H9 (cell line): ENCODE data around the gene AHNAK. TPM values are rescaled to one million over a fixed set of nuclear protein-coding genes. Genes with fewer than 3 reads are reported as not detected.

Experiments used
- DNase-seq: peaks from one replicate; pipeline ENCODE4 v3.0.0-alpha.2; 2017
- H2AFZ ChIP-seq: one replicate; pipeline ENCODE4 v1.6.1; 2013; ENCODE audit warnings: mild to moderate bottlenecking, low read length, control low read depth, moderate library complexity
- H2AK5ac ChIP-seq: 2 replicates; pipeline ENCODE4 v1.6.1; 2013; ENCODE audit warnings: low read length, control low read depth, mixed read lengths; ENCODE audit not compliant: insufficient read length
- H2BK120ac ChIP-seq: one replicate; pipeline ENCODE4 v1.6.1; 2013; ENCODE audit warnings: low read depth, mild to moderate bottlenecking, low read length, control low read depth, inconsistent platforms; ENCODE audit not compliant: poor library complexity, severe bottlenecking
- H2BK12ac ChIP-seq: 2 replicates; pipeline ENCODE4 v1.6.1; 2013; ENCODE audit warnings: low read length, control low read depth, mixed read lengths, low read depth; ENCODE audit not compliant: insufficient read length
- H2BK15ac ChIP-seq: 2 replicates; pipeline ENCODE4 v1.6.1; 2013; ENCODE audit warnings: low read depth, low read length, control low read depth
- H2BK20ac ChIP-seq: one replicate; pipeline ENCODE4 v1.6.1; 2013; ENCODE audit warnings: low read depth, mild to moderate bottlenecking, low read length, control low read depth, inconsistent platforms; ENCODE audit not compliant: poor library complexity, severe bottlenecking
- H2BK5ac ChIP-seq: 2 replicates; pipeline ENCODE4 v1.6.1; 2013; ENCODE audit warnings: low read length, control low read depth, mixed read lengths; ENCODE audit not compliant: insufficient read length
- H3K14ac ChIP-seq: 2 replicates; pipeline ENCODE4 v1.6.1; 2013; ENCODE audit warnings: low read length, control low read depth; ENCODE audit not compliant: insufficient read depth
- H3K18ac ChIP-seq: 2 replicates; pipeline ENCODE4 v1.6.1; 2013; ENCODE audit warnings: low read depth, mild to moderate bottlenecking, mixed read lengths, low read length, control low read depth; ENCODE audit not compliant: insufficient read length
- H3K23ac ChIP-seq: 2 replicates; pipeline ENCODE4 v1.6.1; 2013; ENCODE audit warnings: low read length, control low read depth, mixed read lengths, low read depth; ENCODE audit not compliant: insufficient read length
- H3K23me2 ChIP-seq: 2 replicates; pipeline ENCODE4 v1.6.1; 2013; ENCODE audit warnings: low read depth, mild to moderate bottlenecking, mixed read lengths, low read length, control low read depth; ENCODE audit not compliant: insufficient read length, poor library complexity, severe bottlenecking
- H3K27ac ChIP-seq: 2 replicates; pipeline ENCODE4 v1.5.1; 2013; ENCODE audit warnings: low read length, control low read depth, mixed read lengths, low read depth; ENCODE audit not compliant: insufficient read length
- H3K27me3 ChIP-seq: 2 replicates; pipeline ENCODE4 v1.6.1; 2013; ENCODE audit warnings: low read length, control low read depth, inconsistent platforms; ENCODE audit not compliant: insufficient read depth
- H3K4ac ChIP-seq: 2 replicates; pipeline ENCODE4 v1.6.1; 2013; ENCODE audit warnings: low read depth, mild to moderate bottlenecking, control low read depth, inconsistent platforms, low read length, moderate library complexity
- H3K4me1 ChIP-seq: 2 replicates; pipeline ENCODE4 v1.6.1; 2013; ENCODE audit warnings: low read length, control low read depth, inconsistent platforms; ENCODE audit not compliant: insufficient read depth
- H3K4me2 ChIP-seq: 2 replicates; pipeline ENCODE4 v1.6.1; 2013; ENCODE audit warnings: low read length, control low read depth, mixed read lengths; ENCODE audit not compliant: insufficient read length, insufficient read depth
- H3K56ac ChIP-seq: 2 replicates; pipeline ENCODE4 v1.6.1; 2013; ENCODE audit warnings: low read depth, mild to moderate bottlenecking, mixed read lengths, low read length, control low read depth; ENCODE audit not compliant: insufficient read length
- H3K79me1 ChIP-seq: 2 replicates; pipeline ENCODE4 v1.6.1; 2013; ENCODE audit warnings: low read depth, mild to moderate bottlenecking, moderate library complexity, low read length, control low read depth, inconsistent platforms; ENCODE audit not compliant: insufficient read depth, poor library complexity, severe bottlenecking
- H3K79me2 ChIP-seq: 2 replicates; pipeline ENCODE4 v1.6.1; 2013; ENCODE audit warnings: low read length, control low read depth, inconsistent platforms; ENCODE audit not compliant: insufficient read depth
- H3K9ac ChIP-seq: 2 replicates; pipeline ENCODE4 v1.6.1; 2013; ENCODE audit warnings: low read length, control low read depth, mixed read lengths; ENCODE audit not compliant: insufficient read length; ENCODE audit errors: extremely low read depth
- H3K9me3 ChIP-seq: one replicate; pipeline ENCODE4 v1.6.1; 2013; ENCODE audit warnings: low read depth, low read length, inconsistent platforms; ENCODE audit not compliant: control insufficient read depth
- H3T11ph ChIP-seq: one replicate; pipeline ENCODE4 v1.6.1; 2013; ENCODE audit warnings: mild to moderate bottlenecking, low read length, control low read depth, inconsistent platforms
- H4K20me1 ChIP-seq: one replicate; pipeline ENCODE4 v1.6.1; 2013; ENCODE audit not compliant: control insufficient read depth, insufficient read length, insufficient read depth
- H4K5ac ChIP-seq: 2 replicates; pipeline ENCODE4 v1.6.1; 2013; ENCODE audit warnings: low read depth, mild to moderate bottlenecking, mixed read lengths, low read length, control low read depth; ENCODE audit not compliant: insufficient read length
- H4K8ac ChIP-seq: replicated peaks from 2 replicates; pipeline ENCODE4 v1.6.1; 2013; ENCODE audit warnings: low read length, control low read depth, mixed read lengths, low read depth; ENCODE audit not compliant: insufficient read length
- H4K91ac ChIP-seq: 2 replicates; pipeline ENCODE4 v1.6.1; 2013; ENCODE audit warnings: low read depth, mild to moderate bottlenecking, moderate library complexity, mixed read lengths, low read length, control low read depth; ENCODE audit not compliant: insufficient read length
- H3K27ac Mint-ChIP-seq, 3 experiments: 2 replicates in 2 of 3; 3 replicates in 1 of 3; pipeline ENCODE4 v1.8.0; 2020 to 2021; ENCODE audit warnings: mixed read lengths in 3 of 3, mild to moderate bottlenecking in 1 of 3, moderate library complexity in 1 of 3
- H3K27me3 Mint-ChIP-seq: 2 replicates; pipeline ENCODE4 v1.8.0; 2021; ENCODE audit warnings: low read depth, mild to moderate bottlenecking, moderate library complexity, mixed read lengths
- H3K36me3 Mint-ChIP-seq, 3 experiments: 2 replicates in 2 of 3; 3 replicates in 1 of 3; pipeline ENCODE4 v1.8.0; 2020 to 2021; ENCODE audit warnings: low read depth in 3 of 3, mixed read lengths in 3 of 3; ENCODE audit not compliant: insufficient read depth in 1 of 3
- H3K4me1 Mint-ChIP-seq, 2 experiments: 2 replicates each; pipeline ENCODE4 v1.8.0; 2020; ENCODE audit warnings: mixed read lengths in 2 of 2
- H3K4me3 Mint-ChIP-seq, 2 experiments: 2 replicates in 1 of 2; 3 replicates in 1 of 2; pipeline ENCODE4 v1.8.0; 2020 to 2021; ENCODE audit warnings: mild to moderate bottlenecking in 2 of 2, mixed read lengths in 2 of 2, moderate library complexity in 1 of 2
- H3K9me3 Mint-ChIP-seq, 2 experiments: 2 replicates in 1 of 2; 3 replicates in 1 of 2; pipeline ENCODE4 v1.8.0; 2020; ENCODE audit warnings: mild to moderate bottlenecking in 2 of 2, mixed read lengths in 2 of 2, moderate library complexity in 1 of 2
- WGBS: extraction: QIAGEN DNeasy Blood & Tissue Kit; methylation state at CpG from one replicate; pipeline ENCODE4 v1.1.7; 2013; ENCODE audit warnings: missing lambda C conversion rate, low lambda C conversion rate, mixed read lengths; ENCODE audit not compliant: insufficient read length; ENCODE audit errors: extremely low coverage; 5-methylcytosine and 5-hydroxymethylcytosine counted together
- total RNA-seq: library from RNA; stranded (reverse); gene quantifications from 2 replicates; pipeline ENCODE4 v1.2.1, GENCODE V29; 2021
- TF ChIP-seq, protein P1 (sequence below): fragments of 200-600 bp; sonication (generic); conservative IDR thresholded peaks from 3 replicates; pipeline ENCODE4 v1.8.0; 2021; ENCODE audit warnings: antibody characterized with exemption, mild to moderate bottlenecking

Gene AHNAK
- total RNA-seq, 1 experiment from 2014 or later = 15.2 TPM

DNA sequence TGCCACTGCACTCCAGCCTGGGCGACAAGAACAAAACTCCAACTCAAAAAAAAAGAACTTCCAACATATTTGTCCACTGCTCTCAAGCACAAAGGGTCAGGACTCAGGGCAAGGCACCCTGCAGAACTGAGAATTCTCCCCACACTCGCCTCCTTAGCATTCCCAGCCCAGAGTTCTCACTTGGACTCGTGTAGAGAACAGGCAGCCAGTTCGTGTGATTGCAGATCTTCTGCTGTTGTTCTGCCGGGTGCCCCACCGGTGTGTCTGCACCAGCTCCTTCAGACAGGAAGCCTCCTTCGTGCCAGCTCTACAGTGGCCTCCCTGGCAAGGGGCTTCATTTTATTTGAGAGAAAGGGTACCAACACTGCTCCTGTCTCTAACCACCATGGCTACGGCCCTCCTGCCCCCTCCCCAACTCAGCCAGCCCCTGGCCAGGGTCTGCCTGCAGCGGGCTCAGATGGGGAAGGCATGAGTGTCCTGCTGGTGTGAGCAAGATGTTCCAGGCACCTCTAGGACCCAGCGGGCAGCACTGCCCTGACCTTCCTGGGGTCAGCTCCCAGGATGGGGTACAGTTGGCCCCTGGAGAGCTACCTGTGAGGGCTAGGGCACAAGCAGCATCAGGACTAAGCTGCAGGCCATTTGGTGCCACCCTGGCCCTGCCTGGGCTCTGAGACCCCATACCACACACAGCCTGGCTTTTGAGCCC is 147.3 kb downstream of the AHNAK start:
- DNase-seq = no peak
- H3K27ac Mint-ChIP-seq = no peak overlapping the region

More for the DNA sequence above, 147.3 kb downstream of the AHNAK start:
- Histone ChIP-seq H2BK20ac (no peak overlapping the region), H2BK120ac (no peak overlapping the region), H3K18ac (no peak overlapping the region), H2BK5ac (no peak overlapping the region), H3K14ac (no peak overlapping the region; the same call in 1 of the 2 replicates), H3K4me2 (no peak overlapping the region), H3K4ac (no peak overlapping the region), H3K79me2 (no peaks in the 10 kb centered on the region), H4K20me1 (no peaks in the 10 kb centered on the region), H3K9me3 (no peaks in the 10 kb centered on the region), H3K27me3 (no peaks in the 10 kb centered on the region), H3K4me1 (peaks cover 4% of the 10 kb centered on the region; the same call in 1 of the 2 replicates), H4K5ac (no peak overlapping the region), H4K91ac (no peak overlapping the region), H3T11ph (no peak overlapping the region), H4K8ac (no peak overlapping the region), H3K23me2 (peaks cover 6% of the 10 kb centered on the region), H2AK5ac (no peak overlapping the region), H2BK15ac (no peak overlapping the region), H2BK12ac (no peak overlapping the region), H3K79me1 (no peaks in the 10 kb centered on the region), H3K9ac (no peak overlapping the region), H2AFZ (no peak overlapping the region), H3K56ac (no peak overlapping the region), H3K27ac (no peak overlapping the region), H3K23ac (no peak overlapping the region)
- H3K4me1 Mint-ChIP-seq = peaks cover 26 to 55% of the 10 kb centered on the region in 2 experiments
- no peak overlapping the region for H3K4me3 Mint-ChIP-seq
- TF ChIP-seq, protein P1, sequence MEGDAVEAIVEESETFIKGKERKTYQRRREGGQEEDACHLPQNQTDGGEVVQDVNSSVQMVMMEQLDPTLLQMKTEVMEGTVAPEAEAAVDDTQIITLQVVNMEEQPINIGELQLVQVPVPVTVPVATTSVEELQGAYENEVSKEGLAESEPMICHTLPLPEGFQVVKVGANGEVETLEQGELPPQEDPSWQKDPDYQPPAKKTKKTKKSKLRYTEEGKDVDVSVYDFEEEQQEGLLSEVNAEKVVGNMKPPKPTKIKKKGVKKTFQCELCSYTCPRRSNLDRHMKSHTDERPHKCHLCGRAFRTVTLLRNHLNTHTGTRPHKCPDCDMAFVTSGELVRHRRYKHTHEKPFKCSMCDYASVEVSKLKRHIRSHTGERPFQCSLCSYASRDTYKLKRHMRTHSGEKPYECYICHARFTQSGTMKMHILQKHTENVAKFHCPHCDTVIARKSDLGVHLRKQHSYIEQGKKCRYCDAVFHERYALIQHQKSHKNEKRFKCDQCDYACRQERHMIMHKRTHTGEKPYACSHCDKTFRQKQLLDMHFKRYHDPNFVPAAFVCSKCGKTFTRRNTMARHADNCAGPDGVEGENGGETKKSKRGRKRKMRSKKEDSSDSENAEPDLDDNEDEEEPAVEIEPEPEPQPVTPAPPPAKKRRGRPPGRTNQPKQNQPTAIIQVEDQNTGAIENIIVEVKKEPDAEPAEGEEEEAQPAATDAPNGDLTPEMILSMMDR = no peak
- no peaks in the 10 kb centered on the region; a peak in 1 of 7 replicates for H3K36me3 Mint-ChIP-seq
- whole genome bisulfite sequencing = no CpG with 5 or more reads among the region's 10 CpGs
- no peaks in the 10 kb centered on the region for H3K9me3 Mint-ChIP-seq
- peaks cover 4% of the 10 kb centered on the region for H3K27me3 Mint-ChIP-seq
